AG08395 (cell line): ENCODE results near the gene GPSM1.

Experiments used
- DNase-seq: peaks from one replicate; pipeline ENCODE4 v3.0.0; 2012; ENCODE audit warnings: mixed read lengths, low spot score

Gene GPSM1

GRCh38 chr9:136290508-136291000 lies 36.8 kb upstream of the GPSM1 start:
- no peak for DNase-seq

- DNase-seq = no peak
Measured at GRCh38 chr9:136291306-136292025, 35.9 kb upstream of the GPSM1 start.

DNA sequence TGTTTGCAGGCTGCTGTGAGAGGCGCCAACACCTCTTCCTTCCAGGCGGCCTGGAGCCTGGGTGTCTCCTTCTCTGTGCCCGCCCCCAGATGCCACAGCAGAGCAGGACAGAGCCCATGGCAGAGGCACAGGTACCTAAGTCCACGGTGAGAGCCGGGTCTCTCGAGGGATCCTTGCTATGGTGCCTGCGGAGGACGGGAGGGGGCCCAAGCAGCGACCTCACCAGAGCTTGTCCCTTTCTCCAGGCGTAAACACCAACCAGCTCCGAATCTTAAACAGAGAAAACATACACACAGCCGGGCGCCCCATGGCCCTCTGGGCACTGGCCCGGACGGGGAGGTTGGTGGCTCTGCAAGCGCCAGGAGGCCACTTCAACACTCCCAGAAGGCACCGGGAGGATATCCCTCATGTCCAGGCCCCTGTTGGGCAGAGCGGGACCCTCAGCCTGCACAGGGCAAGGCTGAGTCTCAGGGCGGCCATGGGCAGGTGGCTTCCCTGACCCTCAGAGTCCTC lies 35.3 kb upstream of the GPSM1 start:
- no peak for DNase-seq

- DNase-seq = no peak
Measured at GRCh38 chr9:136292591-136293448, 34.5 kb upstream of the GPSM1 start.

DNA sequence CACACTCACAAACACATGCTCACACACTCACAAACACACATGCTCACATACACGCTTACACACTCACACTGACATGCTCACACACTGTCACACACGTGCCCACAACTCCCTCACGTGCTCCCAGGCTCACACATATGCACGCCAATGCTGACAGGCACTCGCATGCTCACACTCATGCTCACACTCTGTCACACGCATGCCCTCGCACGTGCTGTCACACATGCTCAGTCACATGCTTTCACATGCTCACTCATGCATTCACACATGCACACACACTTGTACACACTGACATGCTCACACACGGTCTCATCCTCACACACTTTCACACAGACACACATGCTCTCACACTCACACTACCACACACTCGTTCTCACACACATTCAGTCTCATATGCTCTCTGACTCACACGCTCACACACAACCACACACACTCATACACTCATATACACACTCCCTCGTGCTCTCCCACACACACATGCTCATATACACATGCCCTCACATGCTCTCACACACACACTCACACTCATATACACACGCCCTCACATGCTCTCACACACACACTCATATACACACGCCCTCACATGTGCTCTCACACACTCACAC lies 33.8 kb upstream of the GPSM1 start:
- DNase-seq = no peak

DNA sequence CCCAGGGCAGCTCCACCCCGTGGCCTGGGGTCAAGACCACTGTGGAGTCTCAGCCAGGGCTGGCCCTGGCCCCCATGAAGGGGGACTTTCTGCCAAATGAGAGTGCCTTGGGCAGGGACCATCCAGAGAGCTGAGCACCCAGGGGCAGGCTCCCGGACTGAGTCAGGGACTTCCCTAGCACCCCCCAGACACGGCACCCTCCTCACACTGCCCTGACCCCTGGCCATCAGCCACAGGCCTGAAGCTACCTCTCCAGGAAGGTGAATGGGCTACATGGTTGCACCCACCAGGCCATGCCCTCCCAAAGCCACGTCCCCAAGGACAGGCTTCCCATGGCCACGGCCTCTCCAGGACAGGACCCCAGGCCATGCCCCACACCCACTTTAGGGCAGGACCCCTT lies 32.9 kb upstream of the GPSM1 start:
- no peak for DNase-seq

GRCh38 chr9:136295055-136295454 lies 32.3 kb upstream of the GPSM1 start:
- no peak for DNase-seq

- DNase-seq = no peak
Measured at GRCh38 chr9:136295542-136296433, 31.6 kb upstream of the GPSM1 start.

DNA sequence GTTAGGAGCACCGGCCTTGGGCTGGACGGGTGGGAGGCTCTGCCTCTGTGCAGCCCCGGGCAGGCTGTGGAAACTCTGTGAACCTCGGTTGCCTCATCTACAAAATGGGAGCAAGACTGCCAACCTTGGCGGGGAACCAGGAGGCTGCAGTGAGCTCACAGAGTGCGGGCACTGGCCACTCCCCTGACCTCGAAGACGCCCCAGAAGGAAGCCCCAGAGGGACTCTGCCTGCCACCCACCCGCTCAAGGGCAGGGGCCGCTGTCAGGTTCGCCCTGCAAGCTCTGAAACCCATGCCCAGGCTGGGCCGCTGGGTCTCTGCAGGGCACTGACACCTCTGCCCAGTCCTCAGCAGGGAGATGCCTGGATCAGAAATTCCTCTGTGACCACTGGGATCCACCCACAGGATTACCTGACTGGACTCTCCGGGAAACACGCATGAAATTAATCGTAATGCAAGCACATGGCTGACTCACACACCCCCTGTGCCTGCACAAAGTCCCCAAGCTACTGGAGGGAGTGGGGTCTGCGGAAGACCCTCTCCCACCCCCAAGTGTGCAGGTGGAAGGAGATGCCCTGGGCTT lies 30.8 kb upstream of the GPSM1 start:
- no peak for DNase-seq

GRCh38 chr9:136297016-136297691 lies 30.2 kb upstream of the GPSM1 start:
- no peak for DNase-seq

- DNase-seq = no peak
Measured at GRCh38 chr9:136297766-136298735, 29.3 kb upstream of the GPSM1 start.

DNA sequence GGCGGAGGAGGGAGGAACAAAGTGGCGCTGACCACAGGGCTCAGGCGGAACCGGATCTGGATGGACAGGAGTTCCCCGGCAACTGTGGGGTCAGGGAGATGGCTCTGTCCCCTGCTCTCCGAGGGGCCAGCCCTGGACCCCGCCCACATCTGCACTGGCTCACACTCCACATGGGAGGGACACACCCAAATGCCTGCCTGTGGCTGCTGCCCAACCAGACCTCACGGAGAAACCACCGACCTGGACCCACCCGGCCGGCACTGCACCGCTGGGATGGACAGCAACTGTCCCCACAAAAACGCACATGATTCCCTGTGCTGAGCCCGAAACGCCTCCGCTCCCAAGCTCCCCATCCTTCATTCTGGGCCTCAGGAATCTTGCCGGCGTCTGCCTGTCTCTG lies 28.2 kb upstream of the GPSM1 start:
- DNase-seq = no peak

- no peak for DNase-seq
Measured at GRCh38 chr9:136299541-136299940, 27.8 kb upstream of the GPSM1 start.

DNA sequence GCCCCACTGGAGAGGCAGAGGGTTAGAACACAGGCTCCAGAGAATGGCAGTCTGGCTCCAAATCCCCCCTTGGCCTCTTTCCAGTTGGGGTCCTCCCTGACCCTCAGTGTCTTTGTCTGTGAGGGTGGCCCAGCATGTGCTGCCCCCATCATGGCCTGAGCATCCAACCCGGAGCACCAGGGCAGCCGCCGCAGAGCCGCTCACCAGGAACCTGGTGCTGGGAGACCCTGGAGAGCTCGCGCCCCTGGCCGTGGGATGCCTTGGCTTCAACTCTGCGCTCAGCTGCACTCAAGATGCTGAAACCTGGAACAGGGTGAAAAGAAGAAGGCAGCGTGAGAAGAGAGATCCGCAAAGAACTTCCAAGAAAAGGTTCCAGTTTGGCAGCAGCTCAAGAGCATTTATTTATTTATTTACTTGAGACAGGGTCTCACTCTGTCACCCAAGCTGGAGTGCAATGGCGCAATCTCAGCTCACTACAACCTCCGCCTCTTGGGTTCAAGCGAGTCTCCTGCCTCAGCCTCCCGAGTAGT lies 27.3 kb upstream of the GPSM1 start:
- DNase-seq = no peak

DNA sequence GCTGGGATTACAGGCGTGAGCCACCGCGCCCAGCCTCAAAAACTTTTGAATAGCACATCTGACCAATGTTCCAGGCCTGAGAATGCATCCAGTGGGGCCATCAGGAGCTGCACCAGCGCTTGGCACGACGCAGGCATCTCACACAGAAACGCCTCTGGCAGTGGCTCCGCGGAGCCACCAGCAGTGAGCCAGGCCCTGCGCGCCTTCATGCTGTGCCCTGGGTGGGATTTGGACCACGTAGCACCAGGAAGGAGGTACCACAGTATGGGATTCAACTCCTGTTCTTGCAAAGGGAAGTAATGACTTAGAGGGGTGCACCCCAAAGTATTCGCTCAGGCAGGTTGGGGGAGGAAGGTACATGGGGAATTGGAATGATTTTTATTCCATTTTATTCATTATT lies 26.5 kb upstream of the GPSM1 start:
- DNase-seq = no peak

DNA sequence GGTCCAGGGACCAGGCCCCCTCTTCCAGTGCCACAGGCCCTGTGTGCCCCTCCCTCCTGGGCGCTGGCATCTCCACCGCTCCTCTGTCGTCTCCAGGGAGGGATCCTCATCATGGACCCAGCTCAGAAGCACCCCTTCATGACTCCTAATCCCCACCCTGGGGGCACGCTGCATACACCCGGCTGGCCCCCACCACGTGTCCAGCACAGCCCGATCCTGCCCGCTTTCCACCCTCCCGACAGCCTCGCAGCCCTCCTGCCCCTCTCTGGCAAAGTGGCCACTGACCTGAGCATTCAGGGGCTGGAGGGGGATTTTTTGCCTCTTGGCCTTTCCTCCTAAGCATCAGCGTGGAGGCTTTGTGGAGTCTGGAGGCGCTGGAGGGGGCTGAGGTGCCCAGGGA lies 24.8 kb upstream of the GPSM1 start:
- no peak for DNase-seq

DNA sequence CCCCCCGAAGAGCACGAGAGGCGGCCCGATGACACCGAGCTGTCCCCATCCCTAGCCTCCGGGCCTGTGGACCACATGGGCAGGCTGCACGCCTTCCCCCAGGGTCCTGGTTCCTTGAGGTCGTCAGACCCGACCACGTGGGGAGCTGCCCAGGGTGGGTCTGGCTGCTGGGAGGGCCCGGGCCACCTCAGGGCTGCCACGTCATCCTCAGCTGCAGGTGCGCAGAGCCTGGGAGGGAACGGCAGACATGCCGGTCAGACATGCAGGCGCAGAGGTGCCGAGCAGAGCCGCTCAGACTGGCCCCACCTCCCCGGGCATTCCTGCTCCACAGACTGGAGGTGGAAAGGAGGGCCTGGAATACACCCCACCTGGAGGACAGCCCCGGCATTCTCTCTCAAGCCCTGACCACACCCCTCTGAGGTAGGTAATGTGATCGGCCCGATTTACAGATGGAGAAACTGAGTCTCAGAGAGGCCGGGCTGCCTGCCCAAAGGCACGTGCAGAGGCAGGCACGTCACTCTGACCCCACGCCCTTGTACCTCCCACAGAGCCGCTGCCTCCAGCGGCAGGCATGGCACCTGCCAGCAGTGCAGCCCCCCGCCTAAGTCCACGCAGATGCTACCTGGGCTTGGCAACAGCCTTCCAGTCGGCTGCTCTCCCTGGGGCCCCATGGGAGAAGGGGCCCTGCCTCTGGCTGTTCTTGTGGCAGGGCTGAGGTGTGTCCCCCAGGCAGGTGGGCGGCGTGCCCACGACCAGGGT lies 24.1 kb upstream of the GPSM1 start:
- DNase-seq = no peak

DNA sequence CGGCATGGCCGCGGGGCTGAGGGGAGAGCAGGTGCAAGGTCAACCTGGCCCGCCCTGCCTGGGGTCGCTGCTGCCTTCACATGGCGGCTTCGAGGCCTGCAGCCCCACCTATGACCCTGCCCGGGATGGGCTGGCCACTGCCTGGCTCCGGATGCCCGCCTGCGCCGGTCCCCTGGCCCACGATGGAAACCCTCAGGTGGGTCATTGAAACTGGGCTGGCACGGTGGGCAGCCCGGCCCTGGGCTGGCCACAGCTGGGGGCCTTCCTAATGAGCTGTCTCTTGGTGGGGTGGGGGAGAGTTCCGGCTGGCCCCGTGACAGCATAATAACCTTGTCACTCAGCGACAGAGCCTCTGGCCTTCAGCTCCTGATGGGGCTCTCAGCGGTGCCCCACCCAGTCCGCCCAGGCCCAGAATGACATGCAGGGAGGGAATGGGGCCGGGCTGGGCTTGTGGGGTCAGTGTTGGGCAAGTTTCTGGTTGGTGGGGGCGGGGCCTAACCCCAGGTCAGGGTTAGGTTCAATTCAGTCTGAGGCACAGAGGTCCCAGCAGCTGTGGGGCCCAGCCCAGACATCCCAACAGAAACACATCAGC lies 23.4 kb upstream of the GPSM1 start, which contains the start of gene CCDC187:
Gene CCDC187, minus strand, starts transcription at position 270 of the 592 bp plus-strand sequence. Its CDS starts 264 bp downstream, at position 6.
- no peak for DNase-seq
